ENCODE data around the gene PMEL.

DNA sequence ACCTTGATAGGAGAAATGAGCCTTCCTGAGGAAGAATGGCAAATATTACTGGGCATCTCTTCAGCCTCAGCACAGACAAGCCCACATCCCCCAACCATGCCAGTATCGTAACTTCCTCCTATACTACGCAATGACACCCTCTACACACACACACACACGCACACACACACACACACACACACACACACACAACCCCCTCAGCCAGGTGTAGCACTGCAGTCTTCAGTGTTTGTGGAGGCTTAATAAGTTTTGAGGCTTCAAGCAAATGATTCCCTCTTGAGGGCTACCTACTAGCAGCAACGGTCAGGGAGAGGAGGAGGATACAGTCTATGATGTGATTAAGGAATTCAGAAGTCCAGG is 33.3 kb downstream of the PMEL start:
- TF ChIP-seq POLR2AphosphoS5 (IDR thresholded peaks at IDR 0.05) = no peak
- TF ChIP-seq, protein P1, sequence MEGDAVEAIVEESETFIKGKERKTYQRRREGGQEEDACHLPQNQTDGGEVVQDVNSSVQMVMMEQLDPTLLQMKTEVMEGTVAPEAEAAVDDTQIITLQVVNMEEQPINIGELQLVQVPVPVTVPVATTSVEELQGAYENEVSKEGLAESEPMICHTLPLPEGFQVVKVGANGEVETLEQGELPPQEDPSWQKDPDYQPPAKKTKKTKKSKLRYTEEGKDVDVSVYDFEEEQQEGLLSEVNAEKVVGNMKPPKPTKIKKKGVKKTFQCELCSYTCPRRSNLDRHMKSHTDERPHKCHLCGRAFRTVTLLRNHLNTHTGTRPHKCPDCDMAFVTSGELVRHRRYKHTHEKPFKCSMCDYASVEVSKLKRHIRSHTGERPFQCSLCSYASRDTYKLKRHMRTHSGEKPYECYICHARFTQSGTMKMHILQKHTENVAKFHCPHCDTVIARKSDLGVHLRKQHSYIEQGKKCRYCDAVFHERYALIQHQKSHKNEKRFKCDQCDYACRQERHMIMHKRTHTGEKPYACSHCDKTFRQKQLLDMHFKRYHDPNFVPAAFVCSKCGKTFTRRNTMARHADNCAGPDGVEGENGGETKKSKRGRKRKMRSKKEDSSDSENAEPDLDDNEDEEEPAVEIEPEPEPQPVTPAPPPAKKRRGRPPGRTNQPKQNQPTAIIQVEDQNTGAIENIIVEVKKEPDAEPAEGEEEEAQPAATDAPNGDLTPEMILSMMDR (IDR thresholded peaks at IDR 0.05) = no peak
